GM19438 (cell line): ENCODE measurements around the gene NRL.

Experiments
- ATAC-seq: cut with Tn5 transposase; IDR thresholded peaks from one replicate; pipeline ENCODE4 v1.9.1; 2021; ENCODE audit warnings: low read depth; ENCODE audit not compliant: unreplicated experiment

The NRL gene

GRCh38 chr14:24069411-24069735 lies 45.4 kb downstream of the NRL start:
- ATAC-seq = no peak

GRCh38 chr14:24068711-24069410 lies 45.9 kb downstream of the NRL start:
- ATAC-seq = no peak

- ATAC-seq = no peak
Observed at GRCh38 chr14:24067133-24068082, 47.3 kb downstream of the NRL start.

- ATAC-seq = no peak
Observed at GRCh38 chr14:24066496-24067132, 48.1 kb downstream of the NRL start.

- no peak for ATAC-seq
Observed at GRCh38 chr14:24065408-24065807, 49.3 kb downstream of the NRL start.

- no peak for ATAC-seq
Observed at GRCh38 chr14:24064856-24065255, 49.9 kb downstream of the NRL start.

GRCh38 chr14:24064091-24064795 lies 50.5 kb downstream of the NRL start:
- no peak for ATAC-seq

GRCh38 chr14:24063263-24063836 lies 51.4 kb downstream of the NRL start:
- ATAC-seq = no peak

GRCh38 chr14:24062216-24062980 lies 52.4 kb downstream of the NRL start:
- ATAC-seq = no peak

GRCh38 chr14:24060984-24061913 lies 53.5 kb downstream of the NRL start:
- no peak for ATAC-seq

GRCh38 chr14:24060443-24060842 lies 54.3 kb downstream of the NRL start:
- no peak for ATAC-seq

GRCh38 chr14:24059841-24060388 lies 54.8 kb downstream of the NRL start:
- ATAC-seq = no peak

GRCh38 chr14:24058951-24059475 lies 55.7 kb downstream of the NRL start:
- ATAC-seq = no peak

- peak; percentile 73 for ATAC-seq
Observed at GRCh38 chr14:24058260-24058950, 56.3 kb downstream of the NRL start.

GRCh38 chr14:24057867-24058259 lies 56.9 kb downstream of the NRL start:
- ATAC-seq = no peak

GRCh38 chr14:24057271-24057670 lies 57.5 kb downstream of the NRL start:
- ATAC-seq = no peak

- ATAC-seq = no peak
Observed at GRCh38 chr14:24056800-24057184, 58.0 kb downstream of the NRL start.
